OCI-M1 (cell line): ENCODE results near the gene APMAP.

ENCODE experiments used
- DNase-seq: peaks from one replicate; lab custom pipeline; 2025; lab: John Stamatoyannopoulos, UW

The APMAP gene

GRCh38 chr20:25025091-25025861, 32.7 kb upstream of the APMAP start:
- no peak for DNase-seq

DNA sequence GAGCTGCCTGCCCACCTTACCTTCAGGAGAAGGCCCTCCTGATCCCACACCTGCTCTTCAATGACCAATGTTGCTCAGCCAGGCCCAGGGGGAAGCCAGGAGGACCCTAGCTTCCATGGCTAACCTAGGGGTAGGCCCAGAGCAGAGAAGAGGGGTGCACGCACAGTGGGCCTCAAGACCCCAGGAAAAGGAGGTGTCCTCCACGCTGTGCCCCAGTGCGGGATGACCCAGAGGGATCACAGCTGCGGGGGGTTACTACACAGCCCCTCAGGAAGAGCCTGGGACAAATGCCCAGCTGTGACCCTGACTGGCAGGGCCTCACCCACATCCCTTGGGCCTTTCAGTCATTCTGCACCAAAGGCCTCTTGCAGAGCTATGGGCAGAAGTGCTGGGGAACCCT, 31.6 kb upstream of the APMAP start:
- no peak for DNase-seq

DNA sequence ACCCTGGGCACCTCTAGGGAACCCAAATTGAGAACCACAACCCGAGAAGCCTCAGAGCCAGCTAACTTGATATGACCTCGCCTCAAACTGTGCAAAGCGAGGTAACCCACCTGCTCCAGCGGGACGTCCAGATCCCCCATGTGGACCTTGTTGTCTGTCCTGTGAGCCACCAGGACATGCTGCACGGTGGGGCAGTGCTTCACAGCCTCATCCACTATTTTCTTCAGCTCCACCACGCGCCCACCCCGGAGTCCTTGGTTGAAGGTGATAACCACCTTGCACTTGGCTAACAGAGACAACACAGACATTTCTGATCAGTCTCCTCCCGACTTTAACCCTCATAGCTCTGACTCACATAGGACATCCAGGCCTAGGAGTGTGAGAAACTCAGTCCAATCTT, 30.8 kb upstream of the APMAP start:
- no peak for DNase-seq

- no peak for DNase-seq
These were observed 30.1 kb upstream of the APMAP start for GRCh38 chr20:25022680-25023079.

DNA sequence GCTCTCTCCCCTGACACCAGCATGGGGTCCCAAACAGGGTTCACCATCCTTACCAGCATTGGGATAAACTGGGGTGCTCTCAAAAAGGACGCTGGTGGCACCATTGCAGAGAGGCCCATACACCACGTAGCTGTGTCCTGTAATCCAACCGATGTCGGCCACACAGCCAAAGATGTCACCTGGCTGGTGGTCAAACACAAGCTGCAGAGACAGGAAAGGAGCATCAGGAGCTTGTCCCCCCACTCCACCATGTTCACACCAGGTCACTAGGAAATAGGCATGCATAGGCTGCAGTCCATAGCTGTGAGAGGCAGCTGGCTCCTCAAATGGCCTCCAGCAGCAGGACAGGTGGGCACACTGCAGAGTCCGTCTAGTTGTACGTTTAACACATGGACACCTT, 28.8 kb upstream of the APMAP start:
- DNase-seq = no peak

GRCh38 chr20:25020901-25021301, 28.4 kb upstream of the APMAP start:
- no peak for DNase-seq

DNA sequence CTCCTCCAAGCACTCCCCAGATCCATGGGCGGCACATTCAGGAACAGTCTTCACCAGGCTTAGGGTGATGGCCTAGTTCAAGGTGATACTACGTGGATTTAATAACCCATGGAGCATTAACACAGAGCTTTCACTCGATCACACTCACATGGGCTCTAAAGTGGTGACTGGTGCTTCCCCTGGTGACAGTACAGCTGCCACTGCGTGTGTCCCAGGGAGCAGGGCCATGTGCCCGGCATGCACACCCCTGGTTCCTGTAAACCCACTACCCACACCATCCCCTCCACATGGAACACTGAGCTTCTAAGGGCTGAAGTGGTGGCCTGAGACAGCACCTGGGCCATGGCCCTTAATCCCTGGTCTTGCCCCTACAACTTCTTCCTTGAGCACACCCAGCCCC, 27.8 kb upstream of the APMAP start:
- no peak for DNase-seq

DNA sequence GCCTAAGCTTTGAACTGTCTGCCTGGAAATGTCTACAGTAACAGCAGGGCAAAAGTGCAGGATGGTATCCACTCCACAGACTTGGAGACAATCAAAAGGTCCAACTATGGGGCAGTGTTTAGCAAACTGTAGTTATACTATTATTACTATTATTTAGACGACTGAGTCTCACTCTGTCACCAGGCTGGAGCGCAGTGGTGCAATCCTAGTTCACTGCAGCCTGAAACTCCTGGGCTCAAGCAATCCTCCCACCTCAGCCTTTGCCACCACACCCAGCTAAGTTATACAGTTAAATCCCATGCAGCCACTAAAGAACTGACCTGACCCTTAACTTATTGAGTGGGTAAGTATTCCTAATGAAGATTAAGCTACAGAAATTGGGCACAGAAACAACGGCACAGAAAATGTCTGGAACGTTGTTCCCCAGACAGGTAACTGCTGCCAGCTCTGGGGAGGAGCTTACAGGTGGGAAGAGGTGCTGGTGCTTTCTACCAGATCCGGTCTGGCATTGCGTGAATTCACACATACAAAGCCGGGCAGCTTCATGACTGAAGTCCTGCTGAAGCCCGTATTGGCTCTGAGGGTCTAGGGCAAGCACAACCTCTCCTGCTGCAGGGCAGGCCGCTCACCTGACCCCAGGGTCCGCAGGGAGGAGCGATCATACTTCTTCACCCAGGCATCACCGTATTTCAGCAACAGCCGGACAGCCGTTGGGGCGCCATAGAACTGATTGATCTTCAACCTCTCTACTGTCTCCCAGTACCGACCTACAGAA, 27.0 kb upstream of the APMAP start:
- no peak for DNase-seq

DNA sequence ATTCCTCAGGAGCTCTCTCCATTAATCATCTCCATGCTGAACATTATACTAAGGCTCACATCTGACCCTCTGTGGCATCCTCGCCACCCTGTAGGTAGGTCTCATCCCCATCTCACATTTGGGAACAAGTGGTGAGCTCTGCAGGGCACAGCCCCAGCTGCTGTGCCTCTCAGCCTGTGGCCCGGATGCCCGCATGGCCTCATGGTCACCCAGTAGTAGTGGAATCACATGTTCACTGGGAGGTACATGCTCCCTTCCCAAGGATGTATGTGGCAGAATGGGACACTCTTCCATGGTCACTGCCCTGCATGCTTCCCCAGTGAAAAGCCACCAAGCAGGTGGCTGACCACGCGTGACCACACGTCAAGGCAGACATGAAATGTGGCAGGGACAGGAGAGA, 26.3 kb upstream of the APMAP start:
- no peak for DNase-seq

DNA sequence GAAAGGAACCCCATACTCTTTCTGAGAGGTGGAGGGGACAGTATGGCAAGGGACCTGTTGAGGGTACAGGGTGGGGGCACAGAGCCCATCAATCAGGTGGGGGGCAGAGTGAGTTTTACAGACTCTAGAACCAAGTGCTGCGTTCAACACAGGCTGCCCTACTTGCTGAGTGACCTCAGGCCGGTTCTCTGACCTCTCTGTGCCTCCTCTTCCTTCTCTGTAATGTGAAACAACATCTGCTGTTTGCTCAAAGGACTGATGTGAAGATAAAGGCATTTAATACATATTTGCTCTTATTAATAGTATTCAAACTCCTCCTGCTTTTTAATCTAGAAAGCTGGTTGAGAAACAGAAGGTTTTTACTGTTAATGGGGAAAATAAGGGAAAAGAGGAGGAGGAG, 25.9 kb upstream of the APMAP start:
- DNase-seq = no peak

- no peak for DNase-seq
These were observed 24.8 kb upstream of the APMAP start for GRCh38 chr20:25017257-25017803.

DNA sequence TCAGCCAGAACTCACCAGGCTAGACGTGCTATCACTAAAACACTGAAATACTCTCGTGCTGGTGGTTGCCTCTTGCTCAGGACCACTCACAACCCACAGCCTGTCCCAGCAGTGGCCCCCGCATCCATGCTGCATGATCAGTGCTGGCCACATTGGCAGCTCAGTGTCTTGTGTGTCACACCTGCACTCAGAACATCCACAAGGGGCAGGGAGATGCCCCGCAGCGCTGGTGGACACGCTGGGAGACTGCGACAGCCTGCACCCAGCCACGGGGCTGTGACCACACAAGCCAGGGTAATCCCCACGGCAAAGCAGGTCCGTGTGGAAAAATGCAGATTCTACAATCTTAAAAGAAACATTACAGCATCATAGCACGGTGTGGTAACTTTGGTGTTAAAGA, 23.9 kb upstream of the APMAP start:
- no peak for DNase-seq

DNA sequence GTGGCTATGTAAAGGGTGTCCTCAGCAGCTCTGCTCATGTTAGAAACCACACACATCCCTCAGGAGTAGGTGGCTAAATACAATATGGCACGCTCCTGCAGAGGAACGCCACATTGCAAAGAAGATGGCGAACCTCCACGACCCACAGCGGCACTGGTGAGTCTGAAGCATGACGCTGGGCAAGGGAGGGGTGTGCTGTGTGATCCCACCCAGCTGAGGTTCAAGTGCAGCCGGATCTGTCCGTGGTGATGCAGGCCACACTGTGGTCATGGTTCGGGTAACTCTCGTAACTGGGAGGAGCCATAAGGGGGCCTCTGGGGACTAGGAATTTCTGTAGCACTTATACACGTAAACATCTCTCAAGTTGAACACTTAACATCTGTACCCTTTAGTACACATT, 23.4 kb upstream of the APMAP start:
- no peak for DNase-seq

DNA sequence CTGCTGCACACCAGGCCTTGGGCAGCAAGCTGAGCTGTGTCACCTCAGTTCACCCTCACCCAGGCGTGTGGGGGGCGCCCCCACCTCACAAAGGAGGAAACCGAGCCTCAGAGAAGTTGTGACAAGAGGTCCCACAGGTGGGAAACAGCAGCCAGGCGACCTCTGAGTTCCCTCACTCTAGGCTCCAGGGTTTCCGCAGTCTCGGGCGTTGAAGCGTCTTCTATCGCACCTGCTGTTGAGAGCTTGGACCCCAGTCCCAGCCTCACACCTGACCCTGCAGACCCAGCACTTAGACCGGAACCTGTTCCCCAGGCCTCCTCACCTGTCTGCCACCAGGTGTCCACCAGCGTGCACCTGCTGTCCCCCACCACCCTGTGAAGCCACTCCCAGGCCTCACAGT, 22.3 kb upstream of the APMAP start:
- DNase-seq = no peak

GRCh38 chr20:25013478-25014380, 21.2 kb upstream of the APMAP start:
- DNase-seq = no peak

DNA sequence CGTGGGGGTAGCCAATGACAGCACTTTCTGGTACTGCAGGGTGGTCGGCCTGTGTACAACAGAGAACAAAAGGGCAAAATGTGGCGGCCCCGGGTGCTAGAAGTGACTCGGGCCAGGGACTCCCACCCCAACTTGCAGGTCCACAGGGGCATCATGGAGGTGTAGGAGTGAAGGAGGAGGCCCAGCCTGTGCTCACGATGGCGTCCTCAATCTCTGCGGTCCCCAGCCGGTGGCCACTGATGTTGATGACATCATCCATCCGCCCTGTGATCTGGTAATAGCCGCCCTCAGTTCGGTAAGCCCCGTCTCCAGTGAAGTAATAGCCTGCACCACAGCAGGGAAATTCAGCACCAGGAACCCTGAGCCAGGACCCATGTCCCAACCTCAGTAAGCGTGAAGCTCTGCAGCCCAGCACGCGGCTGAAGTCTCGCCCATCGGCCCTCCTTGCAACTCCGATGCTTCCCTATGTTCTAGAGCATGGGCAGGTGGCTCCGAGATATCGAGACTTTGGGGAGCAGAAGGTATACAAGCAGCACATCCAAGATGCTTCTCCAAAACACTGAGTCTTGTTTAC, 20.2 kb upstream of the APMAP start:
- no peak for DNase-seq

- DNase-seq = no peak
These were observed 19.3 kb upstream of the APMAP start for GRCh38 chr20:25011831-25012241.

DNA sequence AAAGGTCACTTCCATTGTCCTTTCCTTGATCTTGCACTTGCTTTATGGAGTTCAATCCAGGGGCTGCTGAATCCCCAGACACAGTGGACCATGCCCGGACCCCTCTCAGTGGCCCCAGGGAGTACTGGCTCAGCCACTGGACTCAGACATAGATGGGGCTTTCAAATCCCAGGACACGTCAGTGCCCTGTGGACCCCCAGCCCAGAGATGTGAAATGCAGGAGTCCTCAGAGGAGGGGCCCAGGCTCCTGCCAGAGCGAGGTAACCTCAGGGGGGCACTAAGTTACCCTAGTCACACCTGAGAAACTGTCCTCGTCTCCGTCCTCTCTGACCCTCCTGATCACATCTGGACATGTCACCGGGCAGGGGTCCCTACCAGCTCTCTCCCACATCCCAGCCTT, 18.7 kb upstream of the APMAP start:
- no peak for DNase-seq

DNA sequence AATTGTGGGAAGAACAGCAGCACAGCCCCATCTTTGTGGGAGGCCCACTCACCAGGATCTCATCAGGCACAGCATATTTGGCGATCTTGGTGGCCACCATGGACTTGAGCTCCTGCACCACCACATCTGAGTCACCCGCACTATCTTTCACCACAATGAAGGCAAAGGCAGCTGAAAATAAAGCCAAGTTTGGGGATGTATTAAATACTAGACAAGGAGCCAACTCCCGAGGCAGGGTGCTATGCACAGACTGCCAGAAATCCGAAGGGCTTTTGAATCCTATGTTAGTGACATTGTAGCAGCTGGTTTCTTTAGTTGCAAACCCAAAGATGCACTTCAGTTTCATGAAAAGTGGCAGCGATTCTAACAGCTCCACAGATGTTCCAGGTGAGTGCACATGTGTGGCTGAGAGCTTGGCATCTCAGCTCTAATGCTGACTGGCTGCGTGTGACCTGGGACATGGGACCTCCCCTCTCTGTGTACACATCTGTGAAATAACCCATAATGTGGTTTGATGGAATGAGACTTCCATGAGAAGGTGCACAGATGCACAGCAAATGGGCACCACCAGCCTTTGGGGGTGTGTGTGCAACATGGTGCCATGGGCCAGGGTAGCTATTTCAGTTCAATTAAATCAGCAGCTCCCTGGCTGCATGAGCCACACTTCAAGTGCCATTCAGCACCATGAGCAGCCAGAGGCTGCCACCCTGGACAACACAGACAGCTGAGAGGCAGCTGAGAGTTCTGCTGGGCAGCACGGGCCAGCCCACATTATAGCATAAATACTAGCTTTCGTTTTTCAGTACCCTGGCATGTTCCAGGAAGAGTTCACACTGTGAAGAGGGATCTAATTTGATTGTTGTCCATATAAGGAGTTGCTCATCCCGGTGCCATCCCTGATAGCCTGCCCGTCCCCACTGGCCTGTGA, 16.9 kb upstream of the APMAP start:
- no peak for DNase-seq

GRCh38 chr20:25008388-25009217, 16.1 kb upstream of the APMAP start:
- DNase-seq = no peak
